ENCODE measurements around the gene ZNF782.
"Not testable (repeated sequence)": the region's sequence is repeated elsewhere in the genome, so short reads cannot be mapped to it uniquely, and the experiment has no call there.

DNA sequence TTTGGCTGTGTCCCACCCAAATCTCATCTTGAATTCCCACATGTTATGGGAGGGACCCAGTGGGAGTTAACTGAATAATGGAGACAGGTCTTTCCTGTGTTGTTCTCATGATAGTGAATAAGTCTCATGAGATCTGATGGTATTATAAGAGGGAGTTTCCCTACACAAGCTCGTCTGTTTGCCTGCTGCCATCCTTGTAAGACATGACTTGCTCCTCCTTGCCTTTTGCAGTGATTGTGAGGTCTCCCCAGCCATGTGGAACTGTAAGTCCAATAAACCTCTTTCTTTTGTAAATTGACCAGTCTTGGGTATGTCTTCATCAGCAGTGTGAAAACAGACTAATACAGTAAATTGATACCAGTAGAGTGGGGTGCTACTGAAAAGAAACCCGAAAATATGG is 10.9 kb upstream of the ZNF782 start:
- TF ChIP-seq, protein P1, sequence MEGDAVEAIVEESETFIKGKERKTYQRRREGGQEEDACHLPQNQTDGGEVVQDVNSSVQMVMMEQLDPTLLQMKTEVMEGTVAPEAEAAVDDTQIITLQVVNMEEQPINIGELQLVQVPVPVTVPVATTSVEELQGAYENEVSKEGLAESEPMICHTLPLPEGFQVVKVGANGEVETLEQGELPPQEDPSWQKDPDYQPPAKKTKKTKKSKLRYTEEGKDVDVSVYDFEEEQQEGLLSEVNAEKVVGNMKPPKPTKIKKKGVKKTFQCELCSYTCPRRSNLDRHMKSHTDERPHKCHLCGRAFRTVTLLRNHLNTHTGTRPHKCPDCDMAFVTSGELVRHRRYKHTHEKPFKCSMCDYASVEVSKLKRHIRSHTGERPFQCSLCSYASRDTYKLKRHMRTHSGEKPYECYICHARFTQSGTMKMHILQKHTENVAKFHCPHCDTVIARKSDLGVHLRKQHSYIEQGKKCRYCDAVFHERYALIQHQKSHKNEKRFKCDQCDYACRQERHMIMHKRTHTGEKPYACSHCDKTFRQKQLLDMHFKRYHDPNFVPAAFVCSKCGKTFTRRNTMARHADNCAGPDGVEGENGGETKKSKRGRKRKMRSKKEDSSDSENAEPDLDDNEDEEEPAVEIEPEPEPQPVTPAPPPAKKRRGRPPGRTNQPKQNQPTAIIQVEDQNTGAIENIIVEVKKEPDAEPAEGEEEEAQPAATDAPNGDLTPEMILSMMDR (IDR thresholded peaks at IDR 0.05; ENCODE audit: poor library complexity), result not testable (repeated sequence)
- TF ChIP-seq EZH2phosphoT487 (IDR thresholded peaks at IDR 0.05; ENCODE audit: low read depth, severe bottlenecking, unreplicated experiment); EZH2 (IDR thresholded peaks at IDR 0.05; ENCODE audit: borderline replicate concordance): not testable (repeated sequence)
